Stimulated activated CD4-positive, alpha-beta T cell treated with anti-CD3 and anti-CD28 coated beads, Interleukin-12 subunit alpha, Interleukin-12 subunit beta, amount 100 ng/mL, for 24 hours (primary cell): ENCODE results near the gene GOLGA7B.

Source experiments
- DNase-seq, 2 experiments: peaks; one replicate each; pipeline ENCODE4 v3.0.0-alpha.2; 2020; ENCODE audit warnings: low read depth in 2 of 2

The GOLGA7B gene

DNA sequence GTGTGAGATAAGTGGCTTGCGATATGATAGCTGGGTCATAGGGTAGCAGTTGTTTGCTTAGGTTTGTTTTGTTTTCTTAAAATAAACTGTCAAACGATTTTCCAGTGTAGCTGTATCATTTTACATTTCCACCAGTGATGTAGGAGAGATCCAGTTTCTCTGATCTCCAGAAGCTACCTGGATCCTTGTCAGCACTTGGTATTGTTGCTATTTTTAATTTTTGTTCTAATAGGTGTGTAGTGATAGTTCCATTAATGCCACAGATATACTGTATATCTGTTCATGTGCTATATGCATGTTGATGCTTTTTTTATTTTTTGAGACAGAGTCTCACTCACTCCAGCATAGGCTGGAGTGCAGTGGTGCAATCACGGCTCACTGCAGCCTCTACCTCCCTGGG, 44.4 kb downstream of the GOLGA7B start:
- DNase-seq = no peak

DNA sequence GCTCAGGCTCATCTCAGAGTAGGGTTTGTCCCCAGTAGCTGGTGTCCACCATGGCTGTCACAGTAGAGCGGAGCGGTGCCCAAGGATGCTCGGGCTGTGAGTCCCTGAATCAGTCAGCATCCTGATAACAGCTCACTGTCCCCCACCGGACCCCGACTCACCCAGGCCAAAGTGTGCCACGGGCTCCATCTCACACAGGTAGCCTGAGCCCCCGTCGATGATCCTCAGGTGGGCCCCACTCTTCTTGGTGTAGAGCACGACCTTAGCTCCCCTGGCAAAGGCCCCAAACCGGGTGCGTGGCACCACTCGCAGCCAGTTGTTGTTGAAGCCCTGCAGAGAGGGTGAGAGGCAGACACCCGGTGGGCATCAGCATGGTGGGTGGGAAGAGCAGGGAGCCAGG, 45.4 kb downstream of the GOLGA7B start:
- DNase-seq = no peak

- no peak for DNase-seq
These were observed 46.3 kb downstream of the GOLGA7B start for GRCh38 chr10:97895915-97896314.

DNA sequence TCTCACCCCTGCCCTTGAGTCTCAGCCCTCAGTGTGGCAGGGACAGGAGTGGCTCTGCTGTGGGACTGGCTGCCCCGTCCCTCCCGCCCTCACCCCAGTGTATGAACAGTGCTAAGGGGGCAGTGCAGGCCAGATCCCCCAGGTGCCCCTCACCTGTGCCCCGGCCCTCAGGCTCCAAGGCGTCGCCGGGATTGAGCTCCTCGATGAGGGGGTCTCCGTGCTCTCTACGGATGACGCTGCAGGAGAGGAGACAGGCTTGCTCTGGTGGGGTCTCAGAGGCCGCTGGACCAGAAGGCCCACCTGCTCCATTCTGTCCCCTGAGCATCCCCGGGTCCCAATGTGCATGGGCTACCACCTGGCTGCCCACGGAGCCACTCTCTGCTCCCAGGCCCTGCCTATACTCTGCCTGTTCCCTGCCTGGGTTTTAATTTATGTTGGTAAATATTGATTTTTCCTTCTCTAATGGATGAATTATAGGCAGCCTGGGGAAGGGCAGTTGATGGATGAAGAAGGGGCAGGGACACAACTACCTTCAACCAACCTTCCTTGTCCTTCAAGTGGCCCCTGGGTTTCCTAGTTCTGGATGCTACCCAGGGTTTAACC, 47.2 kb downstream of the GOLGA7B start:
- DNase-seq = no peak

- DNase-seq = no peak
These were observed 48.8 kb downstream of the GOLGA7B start for GRCh38 chr10:97898429-97898828.

GRCh38 chr10:97901381-97901780, 51.7 kb downstream of the GOLGA7B start:
- DNase-seq = no peak

- DNase-seq = no peak
These were observed 53.7 kb downstream of the GOLGA7B start for GRCh38 chr10:97903128-97904017.

GRCh38 chr10:97904018-97904381, 54.4 kb downstream of the GOLGA7B start:
- DNase-seq = no peak

GRCh38 chr10:97904576-97904975, 54.9 kb downstream of the GOLGA7B start:
- no peak for DNase-seq

DNA sequence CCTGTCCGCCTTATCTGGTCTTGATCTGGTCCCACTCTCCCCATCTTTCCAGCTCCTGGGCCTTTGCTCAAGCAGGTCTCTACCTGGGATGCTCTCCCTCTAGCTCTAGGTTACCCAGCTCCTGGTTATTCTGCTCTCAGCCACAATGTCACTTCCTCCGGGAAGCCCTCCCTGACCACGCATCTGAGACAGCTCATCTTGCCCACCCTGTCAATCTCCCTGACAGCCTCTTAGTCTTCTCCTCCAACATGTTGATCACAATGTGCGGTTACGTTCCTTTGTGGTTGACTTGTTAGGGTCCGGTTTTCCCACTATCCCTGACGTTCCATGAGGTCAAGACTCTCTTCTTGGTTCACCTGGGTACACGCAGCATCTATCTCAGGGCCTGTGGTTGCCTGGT, 55.6 kb downstream of the GOLGA7B start:
- DNase-seq = no peak

- no peak for DNase-seq
These were observed 57.6 kb downstream of the GOLGA7B start for GRCh38 chr10:97907211-97907610.

DNA sequence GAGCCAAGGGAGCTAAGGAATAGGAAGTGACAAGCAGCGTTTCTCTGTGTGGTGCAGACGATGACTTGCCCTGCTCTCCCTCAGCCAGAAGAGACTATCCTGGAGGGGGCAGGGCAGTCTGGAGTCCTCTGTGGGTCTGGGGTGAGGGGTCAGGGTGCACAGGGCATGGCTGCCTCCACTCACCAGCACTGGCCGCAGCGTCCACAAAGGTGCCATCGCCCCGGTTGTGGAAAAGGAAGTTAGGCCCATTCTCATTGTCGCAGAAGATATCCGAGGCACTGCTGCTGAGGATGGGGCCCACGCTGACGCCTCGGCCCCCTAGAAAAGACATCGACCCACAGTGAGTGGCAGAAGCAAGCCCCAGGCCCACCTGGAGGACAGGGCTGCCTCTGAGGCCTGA, 58.2 kb downstream of the GOLGA7B start:
- DNase-seq = no peak

- DNase-seq = no peak
These were observed 61.0 kb downstream of the GOLGA7B start for GRCh38 chr10:97910661-97911060.

GRCh38 chr10:97911217-97911616, 61.6 kb downstream of the GOLGA7B start:
- no peak for DNase-seq

- DNase-seq = no peak
These were observed 63.5 kb downstream of the GOLGA7B start for GRCh38 chr10:97913193-97913592.

DNA sequence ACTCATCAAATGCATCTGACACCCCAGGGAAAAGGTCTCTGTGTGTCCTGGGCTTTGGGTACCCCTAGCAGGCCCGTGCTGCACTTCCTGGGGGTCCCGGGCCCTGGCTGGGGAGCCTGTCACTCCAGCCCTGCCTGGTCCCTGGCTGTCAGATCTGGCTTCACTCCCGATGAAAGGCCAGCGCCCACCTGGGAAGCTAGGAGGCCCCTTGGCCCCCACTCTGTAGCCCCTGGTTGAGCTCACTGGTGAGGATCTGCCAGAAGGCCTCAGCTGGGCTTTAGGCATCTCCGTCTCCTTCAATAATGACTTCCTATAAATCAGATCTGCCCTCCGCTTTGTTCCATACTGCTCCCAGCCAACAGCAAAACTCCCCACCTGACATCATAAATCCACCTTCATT, 64.0 kb downstream of the GOLGA7B start:
- no peak for DNase-seq

GRCh38 chr10:97914171-97914836, 64.7 kb downstream of the GOLGA7B start:
- DNase-seq = no peak

- peak; percentile 53 to 78 for DNase-seq
These were observed 65.2 kb downstream of the GOLGA7B start for GRCh38 chr10:97914837-97915211.

GRCh38 chr10:97915346-97916131, 65.9 kb downstream of the GOLGA7B start:
- DNase-seq = no peak

DNA sequence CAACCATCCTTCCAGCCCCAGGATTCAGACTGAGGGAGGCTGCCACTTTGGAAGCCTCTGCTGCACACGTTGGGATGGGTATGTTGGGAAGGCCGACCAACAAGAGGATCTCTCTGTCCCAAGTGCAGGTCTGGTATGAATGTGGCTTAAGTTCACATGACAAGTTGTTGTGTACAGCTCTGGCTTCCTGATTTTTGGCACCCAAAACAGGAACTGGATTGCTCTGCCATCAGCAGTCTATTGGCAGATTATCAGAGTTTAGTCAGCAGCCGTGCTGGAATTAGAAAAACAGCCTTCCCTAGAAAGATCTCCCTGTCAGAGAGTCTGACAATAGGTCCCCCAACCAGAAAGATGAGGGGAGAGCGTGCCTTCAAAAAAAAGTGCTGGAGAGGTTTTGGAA, 66.9 kb downstream of the GOLGA7B start:
- no peak for DNase-seq

GRCh38 chr10:97919012-97919411, 69.4 kb downstream of the GOLGA7B start:
- DNase-seq = no peak

DNA sequence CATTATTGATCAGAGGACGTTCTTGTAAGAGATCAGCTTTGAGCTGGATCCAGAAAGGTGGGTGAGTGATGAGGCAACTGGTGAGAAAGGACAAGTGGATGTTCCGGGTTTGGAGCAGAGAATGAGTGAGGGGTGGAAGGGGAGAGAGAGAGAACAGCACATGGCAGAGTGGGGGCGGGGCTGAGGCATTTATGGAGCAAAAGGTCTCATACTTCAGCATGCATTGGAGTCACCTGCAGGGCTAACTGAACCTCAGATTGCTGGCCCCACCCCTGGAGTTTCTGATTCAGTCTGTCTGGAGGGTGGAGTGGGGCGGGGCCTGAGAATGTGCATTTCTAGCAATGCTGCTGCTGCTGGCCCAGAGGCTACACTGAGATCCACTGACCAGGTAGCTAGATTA, 71.2 kb downstream of the GOLGA7B start:
- DNase-seq = no peak
